ENCODE results near the gene DDX49.
"Not testable (repeated sequence)": the region's sequence is repeated elsewhere in the genome, so short reads cannot be mapped to it uniquely, and the experiment has no call there.

Gene DDX49

GRCh38 chr19:18895824-18896341 lies 23.6 kb upstream of the DDX49 start, which contains the start of gene CERS1:
Gene CERS1, minus strand, starts transcription at chr19:18896158. Its CDS starts 86 bp downstream, at chr19:18896072.
- no peak for DNase-seq

GRCh38 chr19:18896421-18896841 lies 23.1 kb upstream of the DDX49 start:
- DNase-seq = no peak

- DNase-seq = no peak
Observed at GRCh38 chr19:18897094-18898029, 22.2 kb upstream of the DDX49 start.

DNA sequence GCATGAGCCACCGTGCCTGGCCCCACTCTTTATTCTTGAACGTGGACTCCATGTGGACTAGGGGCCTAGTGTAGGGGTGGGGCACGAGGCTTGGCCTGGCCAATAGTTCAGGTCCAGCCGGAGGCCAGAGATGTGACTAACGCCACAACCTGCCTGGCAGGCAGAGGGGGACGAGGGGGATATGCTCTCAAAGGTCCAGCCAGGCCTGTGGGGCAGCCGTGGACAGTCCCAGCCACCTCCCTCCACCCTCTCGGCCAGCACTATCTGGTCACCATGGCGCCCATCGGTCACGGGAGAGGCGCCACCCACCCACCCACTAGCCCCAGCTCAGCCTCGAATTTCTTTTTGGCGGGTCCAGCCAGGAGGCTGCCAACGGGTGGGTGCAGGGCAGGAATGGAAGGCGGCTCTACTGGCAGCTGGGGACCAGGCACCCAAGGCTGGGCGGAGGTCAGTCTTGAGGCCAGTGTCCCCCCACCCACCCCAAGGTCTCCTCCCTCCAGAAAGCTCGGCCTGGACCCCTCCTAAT lies 21.4 kb upstream of the DDX49 start:
- DNase-seq = no peak

DNA sequence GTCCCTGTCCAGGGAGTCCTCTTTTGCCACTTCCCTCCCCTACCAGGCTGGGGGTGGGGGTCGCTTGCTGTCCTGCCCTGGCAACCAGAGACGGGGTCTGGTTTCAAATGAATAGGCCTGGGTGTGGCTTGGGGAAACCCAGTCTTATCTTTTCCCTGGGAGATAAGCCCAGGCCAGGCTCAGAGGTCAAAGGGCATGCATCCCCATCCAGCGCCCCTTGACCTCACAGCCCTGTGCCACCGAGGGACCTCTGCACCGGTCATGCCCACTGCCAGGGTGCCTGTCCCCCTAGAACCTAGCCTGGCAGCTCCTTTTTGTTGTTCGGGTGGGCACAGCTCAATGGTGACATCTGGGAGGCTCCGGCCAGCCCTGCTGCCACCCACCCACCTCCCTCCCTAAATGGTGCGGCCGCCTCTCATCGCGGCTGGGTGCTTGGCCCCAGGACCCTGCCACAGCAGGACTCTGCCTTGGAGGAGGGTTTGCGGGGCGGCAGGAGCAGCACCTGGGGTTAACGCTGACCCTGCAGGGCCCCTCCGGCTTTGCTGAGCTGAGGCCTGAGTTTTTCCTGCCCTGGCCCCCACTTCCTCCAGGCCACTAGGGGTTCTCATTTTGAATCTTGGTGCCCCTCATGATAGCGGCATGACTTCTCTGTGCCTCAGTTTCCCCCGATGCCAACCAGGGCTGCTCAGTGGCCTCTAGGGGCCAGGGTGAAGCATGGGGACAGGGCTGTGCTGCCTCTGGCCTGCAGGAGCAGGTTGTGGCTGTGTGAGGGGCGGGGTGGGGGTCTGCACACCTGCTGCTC lies 20.7 kb upstream of the DDX49 start:
- DNase-seq = no peak

- DNase-seq = no peak
Observed at GRCh38 chr19:18899624-18900560, 19.6 kb upstream of the DDX49 start.

- DNase-seq = no peak
Observed at GRCh38 chr19:18900700-18901481, 18.6 kb upstream of the DDX49 start.

- DNase-seq = no peak
Observed at GRCh38 chr19:18901491-18901890, 18.0 kb upstream of the DDX49 start.

DNA sequence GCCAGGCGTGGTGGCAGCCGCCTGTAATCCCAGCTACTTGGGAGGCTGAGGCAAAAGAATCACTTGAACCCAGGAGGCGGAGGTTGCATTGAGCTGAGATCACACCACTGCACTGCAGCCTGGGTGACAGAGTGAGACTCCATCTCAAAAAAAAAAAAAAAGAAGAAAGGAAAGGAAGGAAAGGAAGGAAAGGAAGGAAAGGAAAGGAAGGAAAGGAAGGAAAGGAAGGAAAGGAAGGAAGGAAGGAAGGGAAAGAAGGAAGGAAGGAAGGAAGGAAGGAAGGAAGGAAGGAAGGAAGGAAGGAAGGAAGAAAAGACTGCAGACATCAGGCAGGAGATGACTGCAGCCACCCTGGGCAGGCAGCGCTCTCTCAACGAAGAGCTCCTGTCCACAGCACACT lies 17.0 kb upstream of the DDX49 start:
- DNase-seq = not testable (repeated sequence)

- DNase-seq = no peak
Observed at GRCh38 chr19:18903156-18904037, 16.1 kb upstream of the DDX49 start.

GRCh38 chr19:18904334-18905057 lies 15.0 kb upstream of the DDX49 start:
- no peak for DNase-seq

DNA sequence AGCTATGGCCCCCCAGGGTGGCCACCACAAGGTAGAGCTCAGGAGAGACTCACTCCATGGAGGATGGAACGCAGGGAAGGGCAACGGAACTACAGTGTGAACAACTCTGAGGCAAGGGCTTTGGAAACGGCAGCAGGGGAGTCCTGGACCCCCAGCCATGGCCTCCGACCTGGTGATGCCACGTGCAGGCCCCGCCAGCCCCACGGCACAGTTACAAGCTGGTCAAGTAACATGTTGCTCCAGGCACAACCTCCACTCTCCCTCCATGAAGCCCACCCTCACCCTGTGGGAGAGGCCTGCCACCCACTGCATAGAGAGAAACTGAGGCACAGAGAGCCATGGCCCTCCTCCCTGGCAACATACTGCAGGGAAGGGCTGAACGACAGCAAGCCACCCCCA lies 14.5 kb upstream of the DDX49 start:
- DNase-seq = no peak

GRCh38 chr19:18905513-18906236 lies 13.8 kb upstream of the DDX49 start:
- DNase-seq = no peak

DNA sequence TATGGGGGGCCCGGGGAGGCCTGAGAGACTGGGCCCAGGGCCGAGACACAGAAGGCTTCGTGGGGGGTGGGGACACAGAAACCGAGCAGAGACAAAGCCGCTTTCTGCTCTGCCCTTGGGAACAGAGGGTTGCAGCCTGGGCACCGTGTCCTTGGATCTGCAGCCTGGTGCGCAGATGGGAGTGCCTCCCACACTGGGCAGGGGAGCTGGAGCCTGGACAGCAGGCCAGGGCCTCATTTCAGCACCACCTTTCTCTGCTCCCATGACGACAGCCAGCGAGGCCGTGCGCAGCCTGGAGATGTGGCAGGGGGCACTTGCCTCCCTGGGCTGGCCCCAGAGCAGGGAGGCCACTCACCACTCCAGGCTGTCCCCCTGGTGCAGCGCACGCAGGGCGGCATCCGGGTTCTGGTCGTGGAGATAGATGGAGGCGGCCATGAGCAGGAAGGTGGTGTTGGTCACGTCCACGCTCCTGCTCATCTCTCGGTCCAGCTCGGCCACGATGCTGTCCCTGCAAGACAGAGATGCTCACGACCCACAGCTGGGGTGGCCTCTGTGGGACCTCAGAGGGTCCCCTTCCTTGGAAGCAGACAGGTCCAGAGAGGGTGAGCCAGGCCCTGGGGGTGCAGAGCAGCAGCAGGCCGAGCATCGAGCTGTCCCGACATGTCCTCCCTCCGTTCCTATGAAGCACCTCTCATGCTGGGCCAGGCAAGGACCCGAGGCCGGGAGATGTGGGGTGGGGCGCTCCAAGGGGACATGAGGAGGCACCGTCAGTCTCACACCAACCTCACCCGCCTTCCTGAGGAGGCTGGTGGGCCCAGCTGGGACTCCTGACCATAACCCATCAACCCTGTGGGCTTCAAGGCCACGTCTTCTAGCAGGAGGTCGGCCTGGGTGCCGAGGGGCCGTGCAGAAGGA lies 12.7 kb upstream of the DDX49 start:
- DNase-seq = no peak

- DNase-seq = no peak
Observed at GRCh38 chr19:18908917-18909619, 10.4 kb upstream of the DDX49 start.

DNA sequence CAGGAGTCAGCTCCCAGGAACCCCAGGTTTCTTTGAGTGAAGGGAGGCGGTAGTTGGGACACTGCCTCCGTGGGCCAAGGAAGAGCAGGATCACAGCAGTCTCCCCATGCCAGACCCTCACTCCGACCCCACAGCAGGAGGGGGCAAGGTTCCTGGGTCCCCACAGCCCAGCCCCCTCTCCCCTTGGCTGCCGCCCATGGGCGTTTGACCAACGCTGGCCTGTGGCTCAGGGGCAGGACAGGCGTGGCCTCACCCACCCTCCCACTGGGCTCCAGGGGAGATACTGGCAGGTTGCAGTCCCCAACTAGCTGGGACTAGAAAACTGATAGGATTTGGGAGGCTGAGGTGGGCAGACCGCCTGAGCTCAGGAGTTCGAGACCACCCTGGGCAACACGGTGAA lies 9.5 kb upstream of the DDX49 start:
- no peak for DNase-seq
